ENCODE measurements around the gene TMEM144. TPM values are rescaled to one million over a fixed set of nuclear protein-coding genes. Genes with fewer than 3 reads are reported as not detected.

TMEM144 gene
- total RNA-seq, 4 donors from 2014 or later = 3.4 to 12.8 (median 9.5) TPM

GRCh38 chr4:158282252-158282651 lies 72.0 kb downstream of the TMEM144 start:
- Histone ChIP-seq H3K27ac (no peak overlapping the region), H3K4me1 (no peaks in the 10 kb centered on the region), H3K9me3 (no peaks in the 10 kb centered on the region), H3K36me3 (no peaks in the 10 kb centered on the region), H3K4me3 (no peak overlapping the region), H3K27me3 (no peaks in the 10 kb centered on the region)
- intact Hi-C loops (cut with DNase I) = no loop called here
- DNase-seq = no peak
- 61 to 67% methylated on average over 3 of the region's 3 CpGs for WGBS, 2 donors
- no peak for TF ChIP-seq CTCF (IDR thresholded peaks at IDR 0.05)
- TF ChIP-seq POLR2A (IDR thresholded peaks at IDR 0.05) = no peak

GRCh38 chr4:158285429-158286216 lies 75.3 kb downstream of the TMEM144 start:
- no peaks in the 10 kb centered on the region for H3K27me3 ChIP-seq
- no peaks in the 10 kb centered on the region for H3K4me1 ChIP-seq
- no peaks in the 10 kb centered on the region for H3K36me3 ChIP-seq
- H3K9me3 ChIP-seq = no peaks in the 10 kb centered on the region
- H3K27ac ChIP-seq = no peak overlapping the region
- intact Hi-C loops (cut with DNase I) = no loop called here
- DNase-seq = no peak
- 76 to 80% methylated on average over 6 of the region's 6 CpGs for WGBS, 2 donors
- TF ChIP-seq POLR2A (IDR thresholded peaks at IDR 0.05) (no peak), CTCF (IDR thresholded peaks at IDR 0.05) (no peak)
- H3K4me3 ChIP-seq = no peak overlapping the region

- no peak overlapping the region for H3K4me3 ChIP-seq
- intact Hi-C loops (cut with DNase I) = no loop called here
- no peak for TF ChIP-seq POLR2A (IDR thresholded peaks at IDR 0.05)
- TF ChIP-seq CTCF (IDR thresholded peaks at IDR 0.05) = no peak
- H3K27ac ChIP-seq = no peak overlapping the region
- no peaks in the 10 kb centered on the region for H3K9me3 ChIP-seq
- H3K27me3 ChIP-seq = no peaks in the 10 kb centered on the region
- no peaks in the 10 kb centered on the region for H3K36me3 ChIP-seq
- WGBS, 2 donors = 79 to 83% methylated on average over 3 to 5 of the region's 6 CpGs
- DNase-seq = no peak
- no peaks in the 10 kb centered on the region for H3K4me1 ChIP-seq
Observed at GRCh38 chr4:158290912-158291311, 80.6 kb downstream of the TMEM144 start.

GRCh38 chr4:158291334-158292055 lies 81.2 kb downstream of the TMEM144 start:
- Histone ChIP-seq H3K4me1 (no peaks in the 10 kb centered on the region), H3K4me3 (no peak overlapping the region), H3K27ac (no peak overlapping the region), H3K9me3 (no peaks in the 10 kb centered on the region), H3K27me3 (no peaks in the 10 kb centered on the region), H3K36me3 (no peaks in the 10 kb centered on the region)
- WGBS, 2 donors = 72 to 92% methylated on average over 3 to 6 of the region's 11 CpGs
- intact Hi-C loops (cut with DNase I) = no loop called here
- no peak for TF ChIP-seq POLR2A (IDR thresholded peaks at IDR 0.05)
- TF ChIP-seq CTCF (IDR thresholded peaks at IDR 0.05) = no peak
- DNase-seq = no peak

GRCh38 chr4:158292156-158292555 lies 81.9 kb downstream of the TMEM144 start:
- no peak for TF ChIP-seq CTCF (IDR thresholded peaks at IDR 0.05)
- TF ChIP-seq POLR2A (IDR thresholded peaks at IDR 0.05) = no peak
- H3K9me3 ChIP-seq = no peaks in the 10 kb centered on the region
- WGBS, 2 donors = 81 to 88% methylated on average over 2 to 3 of the region's 3 CpGs
- H3K27me3 ChIP-seq = no peaks in the 10 kb centered on the region
- DNase-seq = no peak
- no peaks in the 10 kb centered on the region for H3K36me3 ChIP-seq
- no peak overlapping the region for H3K27ac ChIP-seq
- intact Hi-C loops (cut with DNase I) = no loop called here
- no peaks in the 10 kb centered on the region for H3K4me1 ChIP-seq
- H3K4me3 ChIP-seq = no peak overlapping the region
